ENCODE results near the gene C12orf43.

The C12orf43 gene

DNA sequence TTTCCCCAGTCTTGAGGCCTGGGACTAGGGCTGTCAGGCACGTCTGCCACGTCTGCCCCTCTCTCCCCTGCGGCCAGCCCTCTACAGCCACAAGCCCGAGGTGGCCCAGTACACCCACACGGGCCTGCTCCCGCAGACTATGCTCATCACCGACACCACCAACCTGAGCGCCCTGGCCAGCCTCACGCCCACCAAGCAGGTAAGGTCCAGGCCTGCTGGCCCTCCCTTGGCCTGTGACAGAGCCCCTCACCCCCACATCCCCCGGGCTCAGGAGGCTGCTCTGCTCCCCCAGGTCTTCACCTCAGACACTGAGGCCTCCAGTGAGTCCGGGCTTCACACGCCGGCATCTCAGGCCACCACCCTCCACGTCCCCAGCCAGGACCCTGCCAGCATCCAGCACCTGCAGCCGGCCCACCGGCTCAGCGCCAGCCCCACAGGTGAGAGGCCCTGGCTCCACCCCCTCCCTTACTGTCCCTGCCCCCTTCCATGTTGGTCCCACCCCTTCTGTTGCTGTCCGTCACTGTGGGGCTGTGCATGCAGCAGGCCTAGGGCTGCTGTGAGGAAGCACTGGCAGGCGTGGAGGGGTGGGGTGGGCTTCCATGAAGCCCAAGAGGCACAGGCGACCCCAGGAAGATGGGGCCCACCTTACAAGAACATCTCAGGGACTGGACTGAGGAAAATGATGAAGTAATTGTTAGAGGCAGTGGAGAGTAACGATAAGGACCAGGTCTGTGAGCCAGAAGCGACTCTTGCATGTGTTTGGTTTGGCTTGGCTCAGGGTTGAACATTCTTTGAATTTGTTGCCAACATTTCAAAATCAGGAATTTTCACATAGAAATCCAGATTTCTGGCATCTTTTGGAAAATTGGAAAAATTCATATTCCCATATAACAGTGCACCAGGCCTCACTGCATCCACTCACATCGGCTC is 16.8 kb downstream of the C12orf43 start:
- no peak for DNase-seq (ENCODE audit: low read depth)

DNA sequence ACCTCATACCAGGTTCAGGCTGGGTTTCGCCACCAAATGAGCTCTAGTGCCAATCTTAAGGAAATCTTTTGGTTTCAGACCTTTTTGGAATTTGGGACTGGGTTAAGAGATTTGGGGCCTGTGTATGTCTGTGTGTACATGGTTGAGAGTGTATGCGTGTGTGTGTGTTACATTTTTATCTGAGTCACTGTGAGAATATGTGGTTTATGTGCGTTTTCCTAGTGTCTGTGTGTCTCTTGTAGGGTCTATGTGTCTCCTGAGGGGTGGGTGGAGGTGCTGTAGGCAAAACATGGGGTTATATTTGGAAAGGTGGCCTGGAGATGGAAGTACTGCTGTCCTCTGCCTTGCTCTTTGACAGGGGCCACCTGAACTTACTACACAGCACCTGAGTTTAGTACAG is 17.9 kb downstream of the C12orf43 start:
- no peak for DNase-seq (ENCODE audit: low read depth)

DNA sequence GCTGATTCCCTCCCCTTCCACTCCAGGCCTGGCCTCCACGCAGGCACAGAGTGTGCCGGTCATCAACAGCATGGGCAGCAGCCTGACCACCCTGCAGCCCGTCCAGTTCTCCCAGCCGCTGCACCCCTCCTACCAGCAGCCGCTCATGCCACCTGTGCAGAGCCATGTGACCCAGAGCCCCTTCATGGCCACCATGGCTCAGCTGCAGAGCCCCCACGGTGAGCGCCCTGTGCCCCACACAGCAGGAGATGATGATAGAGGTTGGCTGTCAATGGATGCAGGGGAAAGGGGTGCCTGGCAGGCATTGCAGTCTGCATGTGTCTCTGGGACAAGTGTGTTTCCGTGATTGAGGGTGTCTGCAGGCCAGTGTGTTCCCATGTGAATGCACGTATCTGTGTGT is 18.8 kb downstream of the C12orf43 start:
- DNase-seq (ENCODE audit: low read depth): no peak

DNA sequence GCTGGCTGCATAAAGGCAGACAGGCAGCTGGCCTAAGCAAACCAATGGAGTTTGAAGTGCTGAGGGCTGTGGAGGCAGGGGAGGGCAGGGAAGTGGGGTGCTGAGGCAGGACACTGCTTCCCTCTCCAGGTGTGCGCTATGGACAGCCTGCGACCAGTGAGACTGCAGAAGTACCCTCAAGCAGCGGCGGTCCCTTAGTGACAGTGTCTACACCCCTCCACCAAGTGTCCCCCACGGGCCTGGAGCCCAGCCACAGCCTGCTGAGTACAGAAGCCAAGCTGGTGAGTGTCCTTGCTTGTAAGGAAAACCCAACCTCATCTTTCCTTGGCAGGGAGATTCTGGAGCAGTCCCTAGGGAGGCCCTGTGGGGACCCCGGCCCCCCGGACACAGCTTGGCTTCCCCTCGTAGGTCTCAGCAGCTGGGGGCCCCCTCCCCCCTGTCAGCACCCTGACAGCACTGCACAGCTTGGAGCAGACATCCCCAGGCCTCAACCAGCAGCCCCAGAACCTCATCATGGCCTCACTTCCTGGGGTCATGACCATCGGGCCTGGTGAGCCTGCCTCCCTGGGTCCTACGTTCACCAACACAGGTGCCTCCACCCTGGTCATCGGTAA is 20.0 kb downstream of the C12orf43 start:
- no peak for DNase-seq (ENCODE audit: low read depth)

DNA sequence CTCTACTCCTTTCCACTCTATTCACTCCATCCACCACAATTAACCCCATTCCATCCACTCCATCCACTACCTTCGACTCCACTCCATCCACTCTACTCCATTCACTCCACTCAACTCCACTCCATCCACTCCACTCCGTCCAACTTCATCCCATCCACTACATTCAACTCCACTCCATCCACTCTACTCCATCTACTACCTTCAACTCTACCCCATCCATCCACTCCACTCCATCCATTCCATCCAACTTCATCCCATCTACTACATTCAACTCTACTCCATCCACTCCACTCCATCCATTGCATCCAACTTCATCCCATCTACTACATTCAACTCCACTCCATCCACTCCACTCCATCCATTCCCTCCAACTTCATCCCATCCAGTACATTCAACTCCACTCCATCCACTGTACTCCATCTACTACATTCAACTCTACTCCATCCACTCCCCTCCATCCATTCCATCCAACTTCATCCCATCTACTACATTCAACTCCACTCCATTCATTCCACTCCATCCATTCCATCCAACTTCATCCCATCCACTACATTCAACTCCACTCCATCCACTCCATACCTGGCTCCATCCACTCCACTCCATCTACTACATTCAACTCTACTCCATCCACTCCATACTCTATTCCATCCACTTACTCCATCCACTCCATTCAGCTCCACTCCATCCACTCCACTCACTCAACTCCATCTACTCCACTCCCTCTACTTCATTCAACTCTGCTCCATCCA is 21.5 kb downstream of the C12orf43 start:
- DNase-seq (ENCODE audit: low read depth): no peak

DNA sequence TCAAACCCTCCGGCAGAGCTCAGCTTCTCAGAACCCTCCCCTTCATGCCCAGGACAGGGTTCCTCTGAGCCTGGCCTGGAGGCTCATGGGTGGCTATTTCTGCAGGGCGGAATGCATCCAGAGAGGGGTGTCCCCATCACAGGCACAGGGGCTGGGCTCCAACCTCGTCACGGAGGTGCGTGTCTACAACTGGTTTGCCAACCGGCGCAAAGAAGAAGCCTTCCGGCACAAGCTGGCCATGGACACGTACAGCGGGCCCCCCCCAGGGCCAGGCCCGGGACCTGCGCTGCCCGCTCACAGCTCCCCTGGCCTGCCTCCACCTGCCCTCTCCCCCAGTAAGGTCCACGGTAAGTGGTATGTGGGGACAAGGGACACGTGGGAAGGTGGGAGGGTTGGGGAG is 22.2 kb downstream of the C12orf43 start:
- DNase-seq (ENCODE audit: low read depth): no peak

DNA sequence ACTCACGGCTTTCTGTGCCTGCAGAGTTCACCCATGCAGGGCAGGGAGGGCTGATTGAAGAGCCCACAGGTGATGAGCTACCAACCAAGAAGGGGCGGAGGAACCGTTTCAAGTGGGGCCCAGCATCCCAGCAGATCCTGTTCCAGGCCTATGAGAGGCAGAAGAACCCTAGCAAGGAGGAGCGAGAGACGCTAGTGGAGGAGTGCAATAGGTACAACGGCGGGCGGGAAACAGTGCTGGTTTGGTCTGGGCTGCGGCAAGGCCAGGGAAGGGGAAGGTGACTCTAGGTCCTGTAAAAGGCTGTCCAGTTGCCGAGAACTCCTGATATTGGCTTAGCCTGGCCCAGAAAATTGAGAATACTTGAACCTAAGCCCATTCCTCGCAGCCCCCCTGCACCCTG is 22.8 kb downstream of the C12orf43 start:
- DNase-seq (ENCODE audit: low read depth): no peak

DNA sequence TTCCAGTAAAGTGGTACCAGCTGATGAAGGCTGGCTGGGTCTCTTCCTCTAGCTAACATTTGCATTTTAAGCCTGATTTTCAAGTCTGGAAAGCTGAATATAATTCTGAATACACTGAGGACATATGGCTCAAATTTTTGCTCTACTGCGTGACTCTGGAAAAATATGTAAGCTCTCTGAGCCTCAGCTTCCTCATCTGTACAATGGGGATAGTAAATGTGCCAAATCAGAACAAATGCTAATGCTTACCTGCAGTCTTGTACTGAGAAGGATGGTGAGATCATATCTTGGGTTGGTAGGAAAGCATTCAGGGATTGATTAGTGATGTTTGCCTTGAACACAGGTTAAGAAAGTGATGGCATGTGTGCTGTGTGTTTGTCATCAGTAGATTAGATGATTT is 23.3 kb downstream of the C12orf43 start:
- DNase-seq (ENCODE audit: low read depth): no peak

DNA sequence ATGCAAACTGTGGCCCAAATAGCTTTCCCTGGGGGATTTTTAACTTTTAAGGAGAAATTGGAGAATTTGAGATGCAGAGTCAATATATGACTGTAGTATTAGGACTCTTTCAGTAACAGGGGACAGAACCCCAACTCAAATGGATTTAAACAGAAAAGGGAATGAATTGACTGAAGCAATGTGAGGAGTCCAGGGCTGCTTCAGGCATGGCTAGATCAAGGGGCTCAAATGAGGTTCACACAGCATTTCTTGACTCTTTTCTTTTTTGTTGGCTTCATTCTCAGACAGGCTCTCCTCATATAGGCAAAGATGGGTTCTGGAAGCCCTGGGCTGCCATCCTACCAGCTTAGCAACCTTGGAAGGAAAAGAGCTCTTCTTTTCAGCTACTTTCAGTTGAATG is 24.3 kb downstream of the C12orf43 start:
- DNase-seq (ENCODE audit: low read depth): no peak

DNA sequence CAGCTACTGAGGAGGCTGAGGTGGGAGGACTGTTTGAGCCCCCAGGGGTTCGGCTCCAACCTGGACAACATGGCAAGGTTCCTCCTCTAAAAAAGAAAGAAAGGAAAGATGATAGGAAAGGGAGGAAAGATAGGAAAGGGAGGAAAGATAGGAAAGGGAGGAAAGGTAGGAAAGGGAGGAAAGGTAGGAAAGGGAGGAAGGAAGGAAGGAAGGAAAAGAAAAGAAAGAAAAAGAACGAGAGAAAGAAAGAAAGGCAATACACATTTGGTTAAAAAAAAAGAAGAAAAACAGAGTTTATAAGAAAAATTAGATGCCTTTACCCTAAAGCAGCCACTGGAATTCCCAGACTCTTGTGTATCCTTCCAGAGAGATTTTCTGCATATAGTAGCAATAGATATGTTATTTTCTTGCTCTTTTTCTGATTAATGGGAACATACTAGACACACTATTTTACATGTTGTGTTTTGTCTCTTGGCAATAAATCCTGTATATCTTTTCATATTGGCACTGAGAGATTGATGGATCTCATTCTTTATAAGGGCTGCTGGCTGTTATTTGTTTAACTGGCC is 25.7 kb downstream of the C12orf43 start:
- no peak for DNase-seq (ENCODE audit: low read depth)

DNA sequence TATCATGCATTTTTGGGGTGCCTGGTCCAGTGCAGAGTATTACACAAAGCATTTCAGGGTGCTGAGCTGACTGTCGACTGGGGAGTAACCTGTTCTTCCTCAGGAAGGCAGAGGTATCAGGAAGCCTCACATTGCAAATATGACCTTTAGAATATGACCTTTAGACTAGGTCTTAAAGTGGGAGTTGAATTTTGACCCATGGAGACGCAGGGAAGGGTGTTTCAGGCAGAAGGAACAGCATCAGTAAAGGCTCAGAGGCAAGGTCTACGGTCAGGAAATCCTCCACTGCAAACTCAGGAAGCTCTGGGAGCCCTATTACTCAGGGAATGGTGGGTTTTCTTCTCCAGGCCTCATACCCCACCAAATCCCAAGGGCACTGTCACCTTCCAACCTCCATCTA is 26.6 kb downstream of the C12orf43 start:
- no peak for DNase-seq (ENCODE audit: low read depth)

DNA sequence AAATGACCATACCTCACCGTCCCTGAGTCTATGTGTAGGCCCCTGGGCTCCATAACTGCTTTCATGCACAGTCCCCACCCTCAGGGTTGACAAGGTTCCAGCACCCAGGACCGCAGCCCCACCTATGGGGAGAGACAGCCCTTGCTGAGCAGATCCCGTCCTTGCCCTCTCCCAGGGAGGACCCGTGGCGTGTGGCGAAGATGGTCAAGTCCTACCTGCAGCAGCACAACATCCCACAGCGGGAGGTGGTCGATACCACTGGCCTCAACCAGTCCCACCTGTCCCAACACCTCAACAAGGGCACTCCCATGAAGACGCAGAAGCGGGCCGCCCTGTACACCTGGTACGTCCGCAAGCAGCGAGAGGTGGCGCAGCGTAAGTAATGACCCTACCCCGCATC is 27.6 kb downstream of the C12orf43 start:
- no peak for DNase-seq (ENCODE audit: low read depth)

DNA sequence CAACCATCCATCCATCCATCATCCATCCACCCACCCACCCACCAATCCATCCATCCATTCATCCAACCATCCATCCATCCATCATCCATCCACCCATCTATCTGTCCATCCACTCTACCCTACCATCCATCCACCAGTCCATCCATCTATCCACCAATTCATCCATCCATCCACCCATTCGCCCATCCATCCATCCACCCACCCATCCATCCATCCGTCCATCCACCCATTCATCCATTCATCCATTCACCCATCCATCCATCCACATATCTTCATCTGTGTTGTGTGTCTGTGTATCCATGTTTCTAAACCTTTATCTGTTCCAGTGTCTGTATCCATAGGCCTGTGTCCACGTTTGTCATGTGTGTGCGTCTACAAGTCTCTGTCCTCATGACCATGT is 28.1 kb downstream of the C12orf43 start:
- DNase-seq (ENCODE audit: low read depth): no peak

DNA sequence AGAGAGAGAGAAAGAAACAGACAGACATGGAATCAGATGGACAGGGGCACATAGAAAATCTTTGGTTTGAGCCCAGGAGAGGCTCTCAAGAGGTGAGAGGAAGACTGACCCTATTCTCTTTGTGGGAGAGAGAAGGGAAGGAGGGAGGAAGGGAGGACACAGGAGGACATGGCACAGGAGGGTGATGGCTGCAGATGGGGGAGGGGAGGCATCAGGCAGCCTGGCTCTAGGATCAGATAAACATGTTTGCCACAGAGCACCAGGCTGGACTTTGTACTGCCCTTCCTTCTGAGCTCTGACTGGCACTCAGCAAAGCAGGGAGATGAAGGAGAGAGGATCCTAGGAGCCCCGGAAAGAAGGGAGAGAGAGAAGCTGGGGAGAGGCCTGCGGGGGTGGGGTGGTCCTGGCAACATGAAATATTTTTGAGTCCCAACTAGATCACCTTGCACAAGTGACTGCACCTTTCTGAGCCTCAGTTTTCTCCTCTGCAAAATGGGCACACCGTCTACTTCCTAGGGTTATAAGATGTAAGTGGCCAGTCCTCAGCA is 31.9 kb downstream of the C12orf43 start:
- no peak for DNase-seq (ENCODE audit: low read depth)

DNA sequence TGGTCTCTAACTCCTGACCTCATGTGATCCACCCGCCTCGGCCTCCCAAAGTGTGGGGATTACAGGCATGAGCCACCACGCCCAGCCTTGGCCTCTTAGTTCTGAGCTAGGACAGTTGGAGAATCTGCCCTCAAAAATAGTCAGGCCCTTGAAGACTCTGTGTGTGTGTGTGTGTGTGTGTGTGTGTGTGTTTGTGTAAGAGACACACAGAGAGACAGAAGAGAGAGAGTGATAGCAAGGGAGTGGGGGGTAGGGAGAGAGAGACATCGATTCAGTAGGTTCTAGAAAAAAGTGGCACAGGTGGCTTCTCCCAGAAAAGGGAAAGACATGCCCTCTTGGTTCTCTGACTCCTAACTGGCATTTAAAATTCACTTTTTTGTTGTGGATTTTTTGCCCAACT is 32.5 kb downstream of the C12orf43 start:
- no peak for DNase-seq (ENCODE audit: low read depth)

DNA sequence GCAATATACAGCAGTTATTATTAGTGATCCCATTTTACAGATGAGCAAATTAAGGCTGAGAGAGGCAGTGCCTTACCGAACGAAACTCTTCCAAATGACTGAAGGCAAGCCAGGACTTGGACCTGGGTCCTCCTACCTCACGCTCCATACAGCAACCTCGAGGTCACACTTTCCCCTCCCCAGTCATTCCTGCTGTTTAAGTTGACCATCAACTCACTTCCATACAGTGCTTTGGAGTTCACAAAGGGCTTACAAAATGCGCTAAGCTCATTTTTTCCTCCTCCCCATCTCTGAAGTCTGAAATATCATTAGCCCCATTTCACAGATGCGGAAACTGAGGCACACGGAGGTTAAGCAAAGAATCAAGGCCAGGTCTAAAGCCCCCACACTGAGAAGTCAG is 33.6 kb downstream of the C12orf43 start:
- DNase-seq (ENCODE audit: low read depth): no peak

DNA sequence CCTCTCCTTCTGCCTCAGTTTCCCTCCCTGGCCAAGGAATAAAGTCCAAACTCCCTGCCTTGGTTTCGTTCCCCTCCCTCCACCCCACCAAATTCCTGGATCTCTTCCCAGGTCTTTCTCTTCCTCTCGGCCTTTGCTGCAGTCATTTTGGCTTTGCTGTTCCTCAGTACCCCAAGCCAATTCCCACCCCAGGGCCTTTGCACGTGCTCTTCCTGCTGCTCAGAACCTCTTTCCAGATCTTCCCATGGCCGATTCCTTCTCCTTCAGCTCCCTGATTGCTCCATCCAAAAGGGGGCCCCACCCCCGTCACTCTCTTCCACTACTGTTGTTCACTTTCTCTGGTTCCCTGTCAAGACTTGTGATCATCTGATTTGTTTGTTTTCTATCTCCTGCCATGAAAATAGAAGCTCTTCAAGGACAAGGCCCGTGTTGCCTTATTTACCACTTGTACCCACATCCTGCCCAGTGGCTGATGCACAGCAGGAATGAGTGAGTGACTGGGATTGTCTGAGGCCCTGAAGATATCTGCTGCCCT is 34.8 kb downstream of the C12orf43 start:
- no peak for DNase-seq (ENCODE audit: low read depth)

DNA sequence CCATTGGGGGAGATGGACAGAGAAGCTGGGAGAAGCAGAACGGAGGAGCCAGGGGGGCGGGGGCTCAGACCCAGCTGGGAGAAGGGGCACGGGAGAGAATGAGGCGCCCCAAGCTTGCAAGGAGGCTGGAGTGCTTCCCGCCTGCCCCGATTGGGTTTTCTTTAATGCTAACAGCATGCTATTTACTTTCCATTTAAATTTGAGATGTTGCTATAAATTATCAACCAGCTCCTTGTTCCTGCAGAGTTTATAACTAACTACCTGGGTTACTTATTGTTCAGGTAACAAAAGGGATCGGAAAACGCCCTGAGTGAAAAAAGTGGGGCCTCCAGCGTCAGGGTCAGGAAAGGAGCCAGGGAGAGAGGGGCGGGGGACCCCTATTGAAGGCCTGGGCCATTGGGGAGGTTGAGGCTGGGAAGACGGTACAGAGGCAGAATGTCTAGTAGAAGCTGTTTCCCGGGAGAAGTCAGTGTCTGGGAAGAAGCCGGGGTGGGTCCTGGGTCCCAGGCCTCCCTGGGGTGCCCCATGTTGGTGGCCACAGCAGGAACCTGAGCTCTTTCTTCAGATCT is 35.4 kb downstream of the C12orf43 start:
- no peak for DNase-seq (ENCODE audit: low read depth)

DNA sequence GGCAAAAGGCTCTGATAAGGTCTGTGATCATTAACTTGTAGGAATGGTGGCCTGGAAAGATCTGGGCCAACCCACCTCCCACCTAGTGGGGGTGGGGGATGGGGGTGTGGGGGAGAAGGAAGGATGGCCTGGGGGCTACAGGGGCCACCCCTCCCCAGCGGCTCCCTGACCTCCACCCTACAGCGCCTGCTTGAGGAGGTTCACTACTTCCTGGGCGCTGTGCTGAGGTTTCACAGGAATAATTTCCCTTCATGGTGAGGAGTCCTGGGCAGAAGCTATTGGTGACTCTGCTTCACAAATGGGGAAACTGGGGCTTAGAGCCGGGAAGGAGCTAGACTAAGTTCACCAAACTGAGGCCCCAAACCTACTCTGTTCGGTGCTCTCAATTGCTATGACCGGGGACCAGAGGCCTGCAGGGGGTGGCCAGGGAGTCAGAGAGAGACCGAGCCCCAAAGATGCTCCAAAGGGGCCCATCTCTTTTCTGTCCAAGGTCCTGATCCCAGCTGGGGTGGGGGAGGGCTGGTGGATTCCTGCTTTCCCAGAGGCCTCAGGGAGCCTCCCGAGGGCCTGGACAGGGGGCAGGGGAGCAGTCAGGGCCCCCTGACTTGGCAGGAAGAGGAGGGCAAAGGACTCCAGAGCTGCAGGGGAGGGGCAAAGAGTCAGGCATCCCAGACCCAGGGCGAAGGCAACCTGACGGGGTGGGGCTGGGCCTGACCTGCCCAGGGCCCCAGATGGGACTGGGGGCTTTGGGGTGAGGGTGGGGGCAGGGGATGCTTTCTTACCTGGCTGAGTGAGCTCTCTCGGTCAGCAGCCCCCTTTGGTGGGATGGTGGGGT is 36.2 kb downstream of the C12orf43 start:
- no peak for DNase-seq (ENCODE audit: low read depth)

DNA sequence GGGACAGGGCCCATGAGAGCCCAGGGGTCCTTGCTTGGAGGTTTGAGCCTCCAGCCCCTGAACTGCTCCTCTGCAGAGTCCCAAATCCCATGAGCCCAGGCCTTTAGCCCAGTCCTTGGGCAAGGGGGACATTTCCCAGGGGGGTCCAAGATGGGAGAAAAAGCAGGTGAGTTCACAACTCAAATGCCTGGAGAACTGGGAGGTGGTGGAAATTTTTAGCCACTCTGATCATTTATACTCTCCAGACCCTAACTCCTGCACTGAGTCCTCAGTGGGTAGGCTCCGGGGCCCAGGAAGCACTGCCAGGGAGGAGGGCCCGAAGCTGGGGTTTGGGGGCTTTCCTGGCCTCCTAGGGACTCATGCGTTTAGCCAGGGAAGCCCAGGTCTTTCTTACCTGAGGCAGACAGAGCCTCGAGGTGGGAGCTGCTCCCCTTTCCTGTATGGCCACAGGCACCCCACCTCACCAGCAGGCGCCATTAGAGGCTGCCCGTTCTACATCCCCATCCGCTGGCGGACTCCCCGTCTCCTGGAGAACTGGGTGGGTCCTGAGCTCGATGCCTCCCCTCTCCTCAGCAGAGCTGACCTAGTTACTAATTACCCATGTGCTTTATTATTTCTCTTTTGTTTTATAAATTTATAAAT is 36.9 kb downstream of the C12orf43 start:
- DNase-seq (ENCODE audit: low read depth): no peak

All from GM04503 (cell line).